ENCODE results near the gene DDO. TPM values are rescaled to one million over a fixed set of nuclear protein-coding genes. Genes with fewer than 3 reads are reported as not detected.
A peak's percentile ranks its signal among the peaks of the same experiment; 100 is the strongest.

DDO gene
- total and polyA plus RNA-seq, 2 of the 8 experiments (the other 6 are each of a cell fraction or from before 2014, with no cell fraction given) = not detected

- Histone ChIP-seq H4K8ac (ENCODE audit: extremely low read depth, insufficient read depth, low read length) (no peak overlapping the region), H3K14ac (ENCODE audit: insufficient read length) (no peak overlapping the region), H3K9me3 (ENCODE audit: insufficient read depth in 2 of 2, low read depth in 1 of 2, low read length in 1 of 2) (no peaks in the 10 kb centered on the region), H3K4ac (replicated peaks; ENCODE audit: insufficient read length, low read depth, low read length) (no peak overlapping the region), H2BK120ac (replicated peaks; ENCODE audit: low read depth, low read length) (no peak overlapping the region), H3K9ac (replicated peaks in 1 of 4; ENCODE audit: extremely low read depth in 1 of 4, low read depth in 3 of 4, low read length in 3 of 4) (no peak overlapping the region), H2BK5ac (ENCODE audit: low read depth, low read length) (no peak overlapping the region), H3K79me2 (ENCODE audit: control insufficient read depth in 1 of 2, insufficient read depth in 2 of 2, low read length in 2 of 2) (no peaks in the 10 kb centered on the region), H3K79me1 (ENCODE audit: low read depth, low read length) (no peaks in the 10 kb centered on the region), H3K18ac (ENCODE audit: extremely low read depth, low read length) (no peak overlapping the region), H2BK12ac (ENCODE audit: low read depth, low read length) (0 out of 2 replicates have a peak overlapping the region, but pooled peaks have one; percentile 9), H3K4me2 (ENCODE audit: insufficient read depth in 1 of 2, low read depth in 2 of 2, low read length in 2 of 2) (no peak overlapping the region), H4K91ac (replicated peaks; ENCODE audit: insufficient read length, low read length) (no peak overlapping the region), H4K5ac (ENCODE audit: insufficient read length, low read depth, low read length) (no peak overlapping the region), H3K27ac (ENCODE audit: low read depth, low read length) (no peak overlapping the region), H2AFZ (ENCODE audit: low read length) (no peak overlapping the region), H3K4me1 (replicated peaks in 1 of 4; ENCODE audit: control insufficient read depth in 3 of 4, insufficient read depth in 4 of 4, low read length in 3 of 4) (peaks cover 0 to 2% (median 0%) of the 10 kb centered on the region in 4 experiments; a peak in 1 of 7 replicates), H2AK5ac (ENCODE audit: low read depth, low read length) (no peak overlapping the region), H2BK20ac (ENCODE audit: low read length) (no peak overlapping the region), H3K23ac (ENCODE audit: insufficient read length) (no peak overlapping the region), H3K4me3 (ENCODE audit: extremely low read depth in 1 of 4, insufficient read depth in 2 of 4, low read depth in 3 of 4, low read length in 4 of 4) (no peak overlapping the region), H4K20me1 (replicated peaks in 1 of 2; ENCODE audit: control insufficient read depth in 1 of 2, insufficient read depth in 2 of 2, low read length in 2 of 2) (no peaks in the 10 kb centered on the region), H3K27me3 (replicated peaks in 1 of 4; ENCODE audit: control insufficient read depth in 3 of 4, extremely low read depth in 1 of 4, insufficient read depth in 3 of 4, low read length in 3 of 4) (no peaks in the 10 kb centered on the region), H3K56ac (replicated peaks; ENCODE audit: insufficient read length, low read depth, low read length) (no peak overlapping the region), H3K23me2 (ENCODE audit: low read depth, low read length) (no peaks in the 10 kb centered on the region), H3K36me3 (ENCODE audit: control insufficient read depth in 2 of 4, insufficient read depth in 4 of 4, low read length in 3 of 4) (no peaks in the 10 kb centered on the region), H2BK15ac (ENCODE audit: low read length) (no peak overlapping the region)
- WGBS, 2 experiments (ENCODE audit: extremely low coverage in 1 of 2, insufficient coverage in 1 of 2, insufficient read length in 1 of 2, insufficient replicate concordance in 2 of 2, low coverage in 1 of 2, low lambda C conversion rate in 2 of 2, missing lambda C conversion rate in 1 of 2) = 88% methylated on average over 3 of the region's 3 CpGs; no CpG with 5 or more reads in 1 of the 2 experiments
- POLR2A ChIA-PET (ENCODE audit: partially characterized antibody) = no interaction called here
- no peak for DNase-seq (ENCODE audit: low read depth in 1 of 2, low spot score in 2 of 2)
- no peak for FAIRE-seq
- no peak for TF ChIP-seq TEAD4 (IDR thresholded peaks at IDR 0.05; ENCODE audit: low read depth, low read length)
- TF ChIP-seq GTF2F1 (IDR thresholded peaks at IDR 0.05; ENCODE audit: borderline replicate concordance, low read depth, low read length) = no peak
- no peak for TF ChIP-seq SP4 (IDR thresholded peaks at IDR 0.05; ENCODE audit: low read length)
- no peak for TF ChIP-seq CBX8 (IDR thresholded peaks at IDR 0.05; ENCODE audit: borderline replicate concordance, low read depth, low read length)
- no peak for TF ChIP-seq RFX5 (IDR thresholded peaks at IDR 0.05; ENCODE audit: borderline replicate concordance, low read depth, low read length)
- no peak for TF ChIP-seq NANOG (IDR thresholded peaks at IDR 0.05; ENCODE audit: insufficient read depth, low read depth, low read length, poor library complexity, severe bottlenecking)
- no peak for TF ChIP-seq BCL11A (IDR thresholded peaks at IDR 0.05; ENCODE audit: low read depth in 2 of 2, low read length in 2 of 2)
- TF ChIP-seq JUND (IDR thresholded peaks at IDR 0.05; ENCODE audit: low read length) = no peak
- TF ChIP-seq ZNF274 (IDR thresholded peaks at IDR 0.05; ENCODE audit: borderline replicate concordance, extremely low read depth, low read length) = no peak
- no peak for TF ChIP-seq SIX5 (IDR thresholded peaks at IDR 0.05; ENCODE audit: low read depth, low read length)
- TF ChIP-seq CTBP2 (IDR thresholded peaks at IDR 0.05; ENCODE audit: borderline replicate concordance, insufficient read depth, insufficient read length, low read length) = no peak
- no peak for TF ChIP-seq TBP (IDR thresholded peaks at IDR 0.05; ENCODE audit: low read depth, low read length)
- TF ChIP-seq KDM5A (IDR thresholded peaks at IDR 0.05; ENCODE audit: low read length) = no peak
- TF ChIP-seq E2F6 (IDR thresholded peaks at IDR 0.05) = no peak
- CTCF ChIA-PET (ENCODE audit: partially characterized antibody) = no interaction called here
Observed at GRCh38 chr6:110432285-110432900, 17.0 kb upstream of the DDO start.
